NCI-H1092 (cell line): ENCODE results near the gene DCD.

ENCODE experiments used
- DNase-seq: peaks from one replicate; lab custom pipeline; 2025; lab: John Stamatoyannopoulos, UW

DCD gene

GRCh38 chr12:54606556-54606955 is 41.6 kb downstream of the DCD start:
- DNase-seq = no peak

GRCh38 chr12:54605138-54605970 is 42.8 kb downstream of the DCD start:
- DNase-seq = no peak

GRCh38 chr12:54604436-54604835 is 43.7 kb downstream of the DCD start:
- DNase-seq = no peak

GRCh38 chr12:54603872-54604271 is 44.3 kb downstream of the DCD start:
- no peak for DNase-seq

GRCh38 chr12:54603173-54603814 is 44.9 kb downstream of the DCD start:
- DNase-seq = peak; percentile 27

- DNase-seq = no peak
Measured at GRCh38 chr12:54602661-54603060, 45.5 kb downstream of the DCD start.

- no peak for DNase-seq
Measured at GRCh38 chr12:54601841-54602240, 46.3 kb downstream of the DCD start.

- no peak for DNase-seq
Measured at GRCh38 chr12:54598970-54599369, 49.2 kb downstream of the DCD start.

- peak; percentile 74 for DNase-seq
Measured at GRCh38 chr12:54596526-54596946, 51.6 kb downstream of the DCD start.

GRCh38 chr12:54595471-54595870 is 52.7 kb downstream of the DCD start:
- no peak for DNase-seq
